H9 (cell line): ENCODE results near the gene PCYT2. TPM values are rescaled to one million over a fixed set of nuclear protein-coding genes. Genes with fewer than 3 reads are reported as not detected.

Source experiments
- DNase-seq: peaks from one replicate; pipeline ENCODE4 v3.0.0-alpha.2; 2017
- H2AFZ ChIP-seq: one replicate; pipeline ENCODE4 v1.6.1; 2013; ENCODE audit warnings: mild to moderate bottlenecking, low read length, control low read depth, moderate library complexity
- H2AK5ac ChIP-seq: 2 replicates; pipeline ENCODE4 v1.6.1; 2013; ENCODE audit warnings: low read length, control low read depth, mixed read lengths; ENCODE audit not compliant: insufficient read length
- H2BK120ac ChIP-seq: one replicate; pipeline ENCODE4 v1.6.1; 2013; ENCODE audit warnings: low read depth, mild to moderate bottlenecking, low read length, control low read depth, inconsistent platforms; ENCODE audit not compliant: poor library complexity, severe bottlenecking
- H2BK12ac ChIP-seq: 2 replicates; pipeline ENCODE4 v1.6.1; 2013; ENCODE audit warnings: low read length, control low read depth, mixed read lengths, low read depth; ENCODE audit not compliant: insufficient read length
- H2BK15ac ChIP-seq: 2 replicates; pipeline ENCODE4 v1.6.1; 2013; ENCODE audit warnings: low read depth, low read length, control low read depth
- H2BK20ac ChIP-seq: one replicate; pipeline ENCODE4 v1.6.1; 2013; ENCODE audit warnings: low read depth, mild to moderate bottlenecking, low read length, control low read depth, inconsistent platforms; ENCODE audit not compliant: poor library complexity, severe bottlenecking
- H2BK5ac ChIP-seq: 2 replicates; pipeline ENCODE4 v1.6.1; 2013; ENCODE audit warnings: low read length, control low read depth, mixed read lengths; ENCODE audit not compliant: insufficient read length
- H3K14ac ChIP-seq: 2 replicates; pipeline ENCODE4 v1.6.1; 2013; ENCODE audit warnings: low read length, control low read depth; ENCODE audit not compliant: insufficient read depth
- H3K18ac ChIP-seq: 2 replicates; pipeline ENCODE4 v1.6.1; 2013; ENCODE audit warnings: low read depth, mild to moderate bottlenecking, mixed read lengths, low read length, control low read depth; ENCODE audit not compliant: insufficient read length
- H3K23ac ChIP-seq: 2 replicates; pipeline ENCODE4 v1.6.1; 2013; ENCODE audit warnings: low read length, control low read depth, mixed read lengths, low read depth; ENCODE audit not compliant: insufficient read length
- H3K23me2 ChIP-seq: 2 replicates; pipeline ENCODE4 v1.6.1; 2013; ENCODE audit warnings: low read depth, mild to moderate bottlenecking, mixed read lengths, low read length, control low read depth; ENCODE audit not compliant: insufficient read length, poor library complexity, severe bottlenecking
- H3K27ac ChIP-seq: 2 replicates; pipeline ENCODE4 v1.5.1; 2013; ENCODE audit warnings: low read length, control low read depth, mixed read lengths, low read depth; ENCODE audit not compliant: insufficient read length
- H3K27me3 ChIP-seq: 2 replicates; pipeline ENCODE4 v1.6.1; 2013; ENCODE audit warnings: low read length, control low read depth, inconsistent platforms; ENCODE audit not compliant: insufficient read depth
- H3K4ac ChIP-seq: 2 replicates; pipeline ENCODE4 v1.6.1; 2013; ENCODE audit warnings: low read depth, mild to moderate bottlenecking, control low read depth, inconsistent platforms, low read length, moderate library complexity
- H3K4me1 ChIP-seq: 2 replicates; pipeline ENCODE4 v1.6.1; 2013; ENCODE audit warnings: low read length, control low read depth, inconsistent platforms; ENCODE audit not compliant: insufficient read depth
- H3K4me2 ChIP-seq: 2 replicates; pipeline ENCODE4 v1.6.1; 2013; ENCODE audit warnings: low read length, control low read depth, mixed read lengths; ENCODE audit not compliant: insufficient read length, insufficient read depth
- H3K56ac ChIP-seq: 2 replicates; pipeline ENCODE4 v1.6.1; 2013; ENCODE audit warnings: low read depth, mild to moderate bottlenecking, mixed read lengths, low read length, control low read depth; ENCODE audit not compliant: insufficient read length
- H3K79me1 ChIP-seq: 2 replicates; pipeline ENCODE4 v1.6.1; 2013; ENCODE audit warnings: low read depth, mild to moderate bottlenecking, moderate library complexity, low read length, control low read depth, inconsistent platforms; ENCODE audit not compliant: insufficient read depth, poor library complexity, severe bottlenecking
- H3K79me2 ChIP-seq: 2 replicates; pipeline ENCODE4 v1.6.1; 2013; ENCODE audit warnings: low read length, control low read depth, inconsistent platforms; ENCODE audit not compliant: insufficient read depth
- H3K9ac ChIP-seq: 2 replicates; pipeline ENCODE4 v1.6.1; 2013; ENCODE audit warnings: low read length, control low read depth, mixed read lengths; ENCODE audit not compliant: insufficient read length; ENCODE audit errors: extremely low read depth
- H3K9me3 ChIP-seq: one replicate; pipeline ENCODE4 v1.6.1; 2013; ENCODE audit warnings: low read depth, low read length, inconsistent platforms; ENCODE audit not compliant: control insufficient read depth
- H3T11ph ChIP-seq: one replicate; pipeline ENCODE4 v1.6.1; 2013; ENCODE audit warnings: mild to moderate bottlenecking, low read length, control low read depth, inconsistent platforms
- H4K20me1 ChIP-seq: one replicate; pipeline ENCODE4 v1.6.1; 2013; ENCODE audit not compliant: control insufficient read depth, insufficient read length, insufficient read depth
- H4K5ac ChIP-seq: 2 replicates; pipeline ENCODE4 v1.6.1; 2013; ENCODE audit warnings: low read depth, mild to moderate bottlenecking, mixed read lengths, low read length, control low read depth; ENCODE audit not compliant: insufficient read length
- H4K8ac ChIP-seq: replicated peaks from 2 replicates; pipeline ENCODE4 v1.6.1; 2013; ENCODE audit warnings: low read length, control low read depth, mixed read lengths, low read depth; ENCODE audit not compliant: insufficient read length
- H4K91ac ChIP-seq: 2 replicates; pipeline ENCODE4 v1.6.1; 2013; ENCODE audit warnings: low read depth, mild to moderate bottlenecking, moderate library complexity, mixed read lengths, low read length, control low read depth; ENCODE audit not compliant: insufficient read length
- H3K27ac Mint-ChIP-seq, 3 experiments: 2 replicates in 2 of 3; 3 replicates in 1 of 3; pipeline ENCODE4 v1.8.0; 2020 to 2021; ENCODE audit warnings: mixed read lengths in 3 of 3, mild to moderate bottlenecking in 1 of 3, moderate library complexity in 1 of 3
- H3K27me3 Mint-ChIP-seq: 2 replicates; pipeline ENCODE4 v1.8.0; 2021; ENCODE audit warnings: low read depth, mild to moderate bottlenecking, moderate library complexity, mixed read lengths
- H3K36me3 Mint-ChIP-seq, 3 experiments: 2 replicates in 2 of 3; 3 replicates in 1 of 3; pipeline ENCODE4 v1.8.0; 2020 to 2021; ENCODE audit warnings: low read depth in 3 of 3, mixed read lengths in 3 of 3; ENCODE audit not compliant: insufficient read depth in 1 of 3
- H3K4me1 Mint-ChIP-seq, 2 experiments: 2 replicates each; pipeline ENCODE4 v1.8.0; 2020; ENCODE audit warnings: mixed read lengths in 2 of 2
- H3K4me3 Mint-ChIP-seq, 2 experiments: 2 replicates in 1 of 2; 3 replicates in 1 of 2; pipeline ENCODE4 v1.8.0; 2020 to 2021; ENCODE audit warnings: mild to moderate bottlenecking in 2 of 2, mixed read lengths in 2 of 2, moderate library complexity in 1 of 2
- H3K9me3 Mint-ChIP-seq, 2 experiments: 2 replicates in 1 of 2; 3 replicates in 1 of 2; pipeline ENCODE4 v1.8.0; 2020; ENCODE audit warnings: mild to moderate bottlenecking in 2 of 2, mixed read lengths in 2 of 2, moderate library complexity in 1 of 2
- WGBS: extraction: QIAGEN DNeasy Blood & Tissue Kit; methylation state at CpG from one replicate; pipeline ENCODE4 v1.1.7; 2013; ENCODE audit warnings: missing lambda C conversion rate, low lambda C conversion rate, mixed read lengths; ENCODE audit not compliant: insufficient read length; ENCODE audit errors: extremely low coverage; 5-methylcytosine and 5-hydroxymethylcytosine counted together
- total RNA-seq: library from RNA; stranded (reverse); gene quantifications from 2 replicates; pipeline ENCODE4 v1.2.1, GENCODE V29; 2021
- TF ChIP-seq, protein P1 (sequence below): fragments of 200-600 bp; sonication (generic); conservative IDR thresholded peaks from 3 replicates; pipeline ENCODE4 v1.8.0; 2021; ENCODE audit warnings: antibody characterized with exemption, mild to moderate bottlenecking

Gene PCYT2
- total RNA-seq, 1 experiment from 2014 or later, result 24.5 TPM

DNA sequence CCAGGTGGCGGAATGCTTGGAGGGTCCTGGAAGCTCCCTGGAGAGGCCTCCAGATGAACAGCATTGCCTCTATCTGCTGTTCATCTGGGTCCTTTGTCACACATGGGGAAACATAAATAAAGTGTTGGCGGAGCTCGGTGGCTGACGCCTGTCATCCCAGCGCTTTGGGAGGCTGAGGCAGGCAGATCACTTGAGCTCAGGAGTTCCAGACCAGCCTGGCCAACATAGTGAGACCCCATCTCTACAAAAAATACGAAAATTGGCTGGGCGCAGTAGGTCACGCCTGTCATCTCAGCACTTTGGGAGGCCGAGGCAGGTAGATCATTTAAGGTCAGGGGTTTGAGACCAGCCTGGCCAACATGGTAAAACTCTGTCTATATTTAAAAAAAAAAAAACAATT lies 33.7 kb upstream of the PCYT2 start:
- Mint-ChIP-seq H3K27ac (no peak overlapping the region), H3K27me3 (peaks cover 67% of the 10 kb centered on the region), H3K4me3 (no peak overlapping the region), H3K36me3 (no peaks in the 10 kb centered on the region), H3K4me1 (peaks cover 11 to 19% of the 10 kb centered on the region in 2 experiments), H3K9me3 (no peaks in the 10 kb centered on the region)
- no peak overlapping the region for H3K18ac ChIP-seq
- no peak overlapping the region for H3K14ac ChIP-seq
- no peak overlapping the region for H2AK5ac ChIP-seq
- H3K27ac ChIP-seq, result no peak overlapping the region
- no peaks in the 10 kb centered on the region; the same call in 1 of the 2 replicates for H3K4me1 ChIP-seq
- no peaks in the 10 kb centered on the region for H3K79me2 ChIP-seq
- DNase-seq, result no peak
- no peaks in the 10 kb centered on the region for H3K9me3 ChIP-seq
- no CpG with 5 or more reads among the region's 9 CpGs for WGBS
- H2BK15ac ChIP-seq, result no peak overlapping the region
- no peaks in the 10 kb centered on the region for H4K20me1 ChIP-seq
- H2BK20ac ChIP-seq, result no peak overlapping the region
- no peak overlapping the region for H4K5ac ChIP-seq
- H3K4ac ChIP-seq, result no peak overlapping the region
- H4K91ac ChIP-seq, result no peak overlapping the region
- H3K23me2 ChIP-seq, result no peaks in the 10 kb centered on the region
- H3K56ac ChIP-seq, result no peak overlapping the region
- H3K27me3 ChIP-seq, result no peaks in the 10 kb centered on the region
- H2BK120ac ChIP-seq, result no peak overlapping the region
- H3K4me2 ChIP-seq, result no peak overlapping the region
- TF ChIP-seq, protein P1, sequence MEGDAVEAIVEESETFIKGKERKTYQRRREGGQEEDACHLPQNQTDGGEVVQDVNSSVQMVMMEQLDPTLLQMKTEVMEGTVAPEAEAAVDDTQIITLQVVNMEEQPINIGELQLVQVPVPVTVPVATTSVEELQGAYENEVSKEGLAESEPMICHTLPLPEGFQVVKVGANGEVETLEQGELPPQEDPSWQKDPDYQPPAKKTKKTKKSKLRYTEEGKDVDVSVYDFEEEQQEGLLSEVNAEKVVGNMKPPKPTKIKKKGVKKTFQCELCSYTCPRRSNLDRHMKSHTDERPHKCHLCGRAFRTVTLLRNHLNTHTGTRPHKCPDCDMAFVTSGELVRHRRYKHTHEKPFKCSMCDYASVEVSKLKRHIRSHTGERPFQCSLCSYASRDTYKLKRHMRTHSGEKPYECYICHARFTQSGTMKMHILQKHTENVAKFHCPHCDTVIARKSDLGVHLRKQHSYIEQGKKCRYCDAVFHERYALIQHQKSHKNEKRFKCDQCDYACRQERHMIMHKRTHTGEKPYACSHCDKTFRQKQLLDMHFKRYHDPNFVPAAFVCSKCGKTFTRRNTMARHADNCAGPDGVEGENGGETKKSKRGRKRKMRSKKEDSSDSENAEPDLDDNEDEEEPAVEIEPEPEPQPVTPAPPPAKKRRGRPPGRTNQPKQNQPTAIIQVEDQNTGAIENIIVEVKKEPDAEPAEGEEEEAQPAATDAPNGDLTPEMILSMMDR, result no peak
- no peak overlapping the region for H3T11ph ChIP-seq
- no peak overlapping the region for H3K23ac ChIP-seq
- H2AFZ ChIP-seq, result no peak overlapping the region
- H4K8ac ChIP-seq, result no peak overlapping the region
- no peak overlapping the region for H2BK5ac ChIP-seq
- no peak overlapping the region for H2BK12ac ChIP-seq
- no peaks in the 10 kb centered on the region for H3K79me1 ChIP-seq
- no peak overlapping the region for H3K9ac ChIP-seq
